Panc1 (cell line): ENCODE measurements around the gene GLRA3. TPM values are rescaled to one million over a fixed set of nuclear protein-coding genes. Genes with fewer than 3 reads are reported as not detected.
"Not testable (repeated sequence)": the region's sequence is repeated elsewhere in the genome, so short reads cannot be mapped to it uniquely, and the experiment has no call there.

ENCODE experiments used
- ATAC-seq: fragments of 200-7000 bp; cut with Tn5 transposase; 2 replicates; pipeline ENCODE4 v1.9.1; 2020; ENCODE audit warnings: mild to moderate bottlenecking, moderate library complexity
- BruUV-seq: library from RNA; stranded (reverse); fragments of 400-500 nt; replicated peaks from 2 replicates; lab custom pipeline; 2021; lab: Mats Ljungman, UMichigan
- CTCF ChIA-PET: fragments of 300-600 bp; sonication (Branson Sonifier 250); formaldehyde crosslinking; loops from one replicate; lab custom pipeline; 2022; ENCODE audit warnings: antibody characterized with exemption; lab: Charles Lee
- POLR2A ChIA-PET: fragments of 300-600 bp; sonication (Branson Sonifier 250); formaldehyde crosslinking; loops from one replicate; lab custom pipeline; 2022; ENCODE audit warnings: antibody characterized with exemption; lab: Charles Lee
- DNase-seq: peaks from one replicate; pipeline ENCODE4 v3.0.0-alpha.2; 2010; ENCODE audit warnings: low read depth, low spot score
- H3K27ac ChIP-seq: 2 replicates; pipeline ENCODE4 v1.5.1; 2011; ENCODE audit warnings: mild to moderate bottlenecking, low read length, inconsistent platforms
- H3K27me3 ChIP-seq: fragments of 200-500 bp; sonication (Bioruptor generic); 2 replicates; pipeline ENCODE4 v1.6.0; 2014; ENCODE audit warnings: low read length, inconsistent platforms; ENCODE audit not compliant: control insufficient read depth, insufficient read depth
- H3K36me3 ChIP-seq: fragments of 200-500 bp; sonication (Bioruptor generic); 2 replicates; pipeline ENCODE4 v1.5.1; 2014; ENCODE audit warnings: inconsistent platforms, mild to moderate bottlenecking, low read length, moderate library complexity; ENCODE audit not compliant: control insufficient read depth, insufficient read depth
- H3K4me1 ChIP-seq: 2 replicates; pipeline ENCODE4 v1.5.1; 2011; ENCODE audit warnings: inconsistent platforms, mild to moderate bottlenecking, low read length, moderate library complexity; ENCODE audit not compliant: control insufficient read depth, insufficient read depth
- H3K4me3 ChIP-seq, 2 experiments: 2 replicates each; pipeline ENCODE4 v1.5.1; 2011 to 2012; ENCODE audit warnings: low read depth in 2 of 2, low read length in 2 of 2, mild to moderate bottlenecking in 2 of 2, inconsistent platforms in 1 of 2, moderate library complexity in 1 of 2
- H3K9me3 ChIP-seq: fragments of 200-500 bp; sonication (Bioruptor generic); 2 replicates; pipeline ENCODE4 v1.5.1; 2014; ENCODE audit warnings: low read depth, mild to moderate bottlenecking, inconsistent platforms, low read length, moderate library complexity; ENCODE audit not compliant: control insufficient read depth, insufficient read depth
- CTCF ChIP-seq: fragments of 450-650 bp; IDR thresholded peaks from 2 replicates; pipeline ENCODE4 v1.5.1; 2017; ENCODE audit warnings: mild to moderate bottlenecking
- POLR2AphosphoS5 ChIP-seq: IDR thresholded peaks from 2 replicates; pipeline ENCODE4 v1.6.1; 2012; ENCODE audit warnings: mild to moderate bottlenecking, low read depth, low read length, moderate library complexity
- REST ChIP-seq, 2 experiments: IDR thresholded peaks; 2 replicates each; pipeline ENCODE4 v1.6.1; 2011 to 2012; ENCODE audit warnings: low read depth in 2 of 2, control low read depth in 1 of 2, low read length in 1 of 2, mild to moderate bottlenecking in 1 of 2, moderate library complexity in 1 of 2; ENCODE audit not compliant: insufficient read depth in 1 of 2
- SIN3A ChIP-seq: IDR thresholded peaks from 2 replicates; pipeline ENCODE4 v1.6.1; 2012; ENCODE audit warnings: low read depth, mild to moderate bottlenecking, low read length, moderate library complexity, borderline replicate concordance; ENCODE audit not compliant: insufficient read depth
- TCF7L2 ChIP-seq: IDR thresholded peaks from 2 replicates; pipeline ENCODE4 v1.6.1; 2011; ENCODE audit warnings: mild to moderate bottlenecking, low read depth, low read length, inconsistent platforms
- in situ Hi-C: cut with HindIII; loops from 2 replicates; pipeline ENCODE4 v1.10.0; 2016; ENCODE audit warnings: low sequenced_read_pairs, low pct_unique_long_range_greater_than_20kb
- intact Hi-C: fragments of 100-400 bp; cut with micrococcal nuclease; formaldehyde crosslinking; loops from one replicate; pipeline ENCODE4 v1.10.0; 2022; ENCODE audit not compliant: unreplicated experiment
- total RNA-seq: library from RNA; stranded (reverse); gene quantifications from one replicate; pipeline ENCODE4 v1.2.1, GENCODE V29; 2021; ENCODE audit not compliant: unreplicated experiment

The GLRA3 gene
- total RNA-seq, 1 experiment from 2014 or later = not detected

GRCh38 chr4:174873931-174874330 is 44.9 kb upstream of the GLRA3 start:
- H3K4me1 ChIP-seq = no peaks in the 10 kb centered on the region
- TF ChIP-seq POLR2AphosphoS5 = no peak
- peak; percentile 23; the same call in 1 of the 2 replicates for TF ChIP-seq CTCF
- POLR2A ChIA-PET = no interaction called here
- no peaks in the 10 kb centered on the region for H3K9me3 ChIP-seq
- ATAC-seq (no peak), DNase-seq (peak; percentile 17)
- CTCF ChIA-PET = no interaction called here
- no peaks in the 10 kb centered on the region for H3K36me3 ChIP-seq
- intact Hi-C loops = loop anchor here (5.0 kb wide), 1 partner anchor 663 kb away; no protein-coding TSS in a partner anchor
- no peaks in the 10 kb centered on the region for H3K27me3 ChIP-seq
- H3K27ac ChIP-seq = no peak overlapping the region
- in situ Hi-C loops = no loop called here
- BruUV-seq = no TSS peak
- H3K4me3 ChIP-seq = no peak overlapping the region

GRCh38 chr4:174873146-174873545 is 44.1 kb upstream of the GLRA3 start:
- POLR2A ChIA-PET = not testable (repeated sequence)

GRCh38 chr4:174871407-174871806 is 42.4 kb upstream of the GLRA3 start:
- H3K27ac ChIP-seq = no peak overlapping the region
- CTCF ChIA-PET = no interaction called here
- no peak overlapping the region for H3K4me3 ChIP-seq
- TF ChIP-seq TCF7L2 (no peak), REST (IDR thresholded peaks at IDR 0.05; ENCODE audit: insufficient read depth in 1 of 2, low read depth in 2 of 2, low read length in 1 of 2) (no peak), CTCF (no peak), SIN3A (no peak), POLR2AphosphoS5 (no peak)
- no peaks in the 10 kb centered on the region for H3K27me3 ChIP-seq
- in situ Hi-C loops = no loop called here
- BruUV-seq = no TSS peak
- POLR2A ChIA-PET = no interaction called here
- ATAC-seq = no peak
- no peaks in the 10 kb centered on the region for H3K36me3 ChIP-seq
- DNase-seq = no peak
- intact Hi-C loops = loop anchor here (5.0 kb wide), 1 partner anchor 666 kb away; no protein-coding TSS in a partner anchor
- no peaks in the 10 kb centered on the region for H3K9me3 ChIP-seq
- H3K4me1 ChIP-seq = no peaks in the 10 kb centered on the region

More at GRCh38 chr4:174873146-174873545, 44.1 kb upstream of the GLRA3 start:
- DNase-seq, BruUV-seq, H3K9me3 ChIP-seq, H3K36me3 ChIP-seq, H3K4me1 ChIP-seq, in situ Hi-C loops, H3K4me3 ChIP-seq, ATAC-seq, CTCF ChIA-PET, H3K27ac ChIP-seq, H3K27me3 ChIP-seq: not testable (repeated sequence)
- intact Hi-C loops = loop anchor here (5.0 kb wide), 1 partner anchor 664 kb away; no protein-coding TSS in a partner anchor
